CD4-positive, CD25-positive, alpha-beta regulatory T cell (primary cell): ENCODE measurements around the gene PAQR5. TPM values are rescaled to one million over a fixed set of nuclear protein-coding genes. Genes with fewer than 3 reads are reported as not detected.

Source experiments
- ATAC-seq, 2 donors: fragments of 150-1000 bp; cut with Tn5 transposase; one replicate each; pipeline ENCODE4 v1.10.0; 2021; ENCODE audit warnings: low read depth in 2 of 2, moderate number of reproducible peaks in 2 of 2, moderate library complexity in 1 of 2
- DNase-seq, 3 donors: peaks; one replicate each; pipeline versions ENCODE4 v3.0.0 to v3.0.0-alpha.2; 2012 to 2022; ENCODE audit warnings: mixed read lengths in 1 of 3
- H3K27ac ChIP-seq: one replicate; pipeline ENCODE4 v1.7.0; 2013; ENCODE audit warnings: mild to moderate bottlenecking, low read length; ENCODE audit not compliant: insufficient read depth, poor library complexity, severe bottlenecking
- H3K27me3 ChIP-seq: one replicate; pipeline ENCODE4 v1.7.0; 2013; ENCODE audit warnings: low read length; ENCODE audit not compliant: control insufficient read depth, insufficient read depth
- H3K36me3 ChIP-seq: one replicate; pipeline ENCODE4 v1.7.0; 2013; ENCODE audit warnings: mild to moderate bottlenecking, low read length, moderate library complexity; ENCODE audit not compliant: control insufficient read depth, insufficient read depth
- H3K4me1 ChIP-seq: 2 replicates; pipeline ENCODE4 v1.7.0; 2013; ENCODE audit warnings: mild to moderate bottlenecking, low read length; ENCODE audit not compliant: insufficient read depth, control insufficient read depth, poor library complexity, severe bottlenecking
- H3K4me3 ChIP-seq: one replicate; pipeline ENCODE4 v1.7.0; 2013; ENCODE audit warnings: low read depth, mild to moderate bottlenecking, low read length, moderate library complexity
- H3K9me3 ChIP-seq, 2 experiments: 1 replicate in 1 of 2; 2 replicates in 1 of 2; pipeline ENCODE4 v1.7.0; 2013; ENCODE audit warnings: low read length in 2 of 2, mild to moderate bottlenecking in 1 of 2, moderate library complexity in 1 of 2; ENCODE audit not compliant: control insufficient read depth in 2 of 2
- H3K27ac Mint-ChIP-seq, 3 donors: one replicate each; pipeline ENCODE4 v1.8.0; 2020 to 2022; ENCODE audit warnings: mild to moderate bottlenecking in 3 of 3, mixed read lengths in 3 of 3, moderate library complexity in 2 of 3
- H3K27me3 Mint-ChIP-seq: one replicate; pipeline ENCODE4 v1.8.0; 2022; ENCODE audit warnings: mild to moderate bottlenecking, mixed read lengths
- H3K36me3 Mint-ChIP-seq: one replicate; pipeline ENCODE4 v1.8.0; 2020; ENCODE audit warnings: mixed read lengths
- H3K4me1 Mint-ChIP-seq, 4 donors: one replicate each; pipeline ENCODE4 v1.8.0; 2020 to 2022; ENCODE audit warnings: mixed read lengths in 4 of 4, mild to moderate bottlenecking in 1 of 4
- H3K4me3 Mint-ChIP-seq, 4 donors: one replicate each; pipeline ENCODE4 v1.8.0; 2020 to 2022; ENCODE audit warnings: mild to moderate bottlenecking in 4 of 4, mixed read lengths in 4 of 4, moderate library complexity in 3 of 4
- H3K9me3 Mint-ChIP-seq, 7 donors: one replicate each; pipeline ENCODE4 v1.8.0; 2020 to 2022; ENCODE audit warnings: mixed read lengths in 7 of 7, mild to moderate bottlenecking in 3 of 7, moderate library complexity in 2 of 7
- polyA plus RNA-seq, 4 donors: library from polyadenylated mRNA; unstranded; fragments of 300-500 nt; fragmentation: Illumina TruSeq; gene quantifications; one replicate each; pipeline ENCODE4 v1.2.3, GENCODE V29; 2021
- total RNA-seq: library from RNA; stranded (reverse); gene quantifications from one replicate; pipeline ENCODE4 v1.2.3, GENCODE V29; 2022

Gene PAQR5
- total and polyA plus RNA-seq, 5 donors from 2014 or later: not detected

DNA sequence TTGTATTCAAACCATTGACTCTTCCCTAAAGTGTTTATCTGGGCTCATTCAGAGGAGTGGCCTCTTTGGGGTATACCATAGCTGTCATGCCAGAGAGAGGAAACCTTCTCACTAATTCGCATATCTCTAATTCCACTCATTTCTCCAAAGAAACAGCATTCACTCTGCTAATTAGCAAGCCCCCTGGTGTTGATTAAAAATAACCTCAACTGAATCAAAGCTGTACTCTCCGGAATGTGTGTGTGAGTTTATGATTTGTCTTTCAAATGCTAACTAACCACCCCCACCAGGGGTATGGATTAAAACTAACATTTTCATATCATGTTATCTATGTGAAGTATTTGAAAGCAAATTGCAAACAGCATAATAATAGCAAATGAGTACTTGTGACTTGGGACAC, 45.5 kb downstream of the PAQR5 start:
- DNase-seq (no peak), ATAC-seq (no peak)
- Histone ChIP-seq H3K4me3 (no peak overlapping the region), H3K36me3 (no peaks in the 10 kb centered on the region), H3K27me3 (no peaks in the 10 kb centered on the region), H3K4me1 (no peaks in the 10 kb centered on the region), H3K9me3 (no peaks in the 10 kb centered on the region), H3K27ac (no peak overlapping the region)
- H3K4me3 Mint-ChIP-seq: no peak overlapping the region
- no peak overlapping the region for H3K27ac Mint-ChIP-seq
- no peaks in the 10 kb centered on the region for H3K4me1 Mint-ChIP-seq
- H3K27me3 Mint-ChIP-seq: peaks cover 11% of the 10 kb centered on the region
- H3K36me3 Mint-ChIP-seq: no peaks in the 10 kb centered on the region
- peaks cover 0 to under 1% (median 0%) of the 10 kb centered on the region in 7 donors for H3K9me3 Mint-ChIP-seq

GRCh38 chr15:69346112-69346511, 47.4 kb downstream of the PAQR5 start:
- no peak overlapping the region for H3K27ac ChIP-seq
- DNase-seq (no peak), ATAC-seq (no peak)
- H3K27ac Mint-ChIP-seq: no peak overlapping the region
- no peaks in the 10 kb centered on the region for H3K27me3 ChIP-seq
- peaks cover 5% of the 10 kb centered on the region for H3K27me3 Mint-ChIP-seq
- H3K9me3 ChIP-seq: no peaks in the 10 kb centered on the region
- no peak overlapping the region for H3K4me3 Mint-ChIP-seq
- H3K36me3 Mint-ChIP-seq: no peaks in the 10 kb centered on the region
- H3K9me3 Mint-ChIP-seq: peaks cover 0 to 1% (median 0%) of the 10 kb centered on the region in 7 donors
- H3K4me1 ChIP-seq: no peaks in the 10 kb centered on the region
- no peak overlapping the region for H3K4me3 ChIP-seq
- no peaks in the 10 kb centered on the region for H3K36me3 ChIP-seq
- H3K4me1 Mint-ChIP-seq: no peaks in the 10 kb centered on the region

DNA sequence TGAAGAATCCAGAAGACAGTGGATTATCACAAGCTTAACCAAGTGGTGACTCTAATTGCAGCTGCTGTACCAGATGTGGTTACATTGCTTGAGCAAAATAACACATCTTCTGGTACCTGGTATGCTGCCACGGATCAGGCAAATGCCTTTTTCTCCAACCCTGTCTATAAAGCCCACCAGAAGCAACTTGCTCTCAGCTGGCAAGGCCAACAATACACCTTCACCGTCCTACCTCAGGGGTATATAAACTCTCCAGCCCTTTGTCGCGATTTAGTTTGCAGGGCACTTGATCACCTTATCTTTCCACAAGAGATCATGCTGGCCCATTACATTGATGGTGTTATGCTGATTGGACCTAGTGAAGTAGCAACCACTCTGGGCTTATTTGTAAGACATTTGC, 52.6 kb downstream of the PAQR5 start:
- Histone ChIP-seq H3K27ac (no peak overlapping the region), H3K4me3 (no peak overlapping the region), H3K4me1 (no peaks in the 10 kb centered on the region), H3K9me3 (no peaks in the 10 kb centered on the region), H3K36me3 (no peaks in the 10 kb centered on the region), H3K27me3 (no peaks in the 10 kb centered on the region)
- no peak overlapping the region for H3K4me3 Mint-ChIP-seq
- peaks cover 0 to 4% (median 0%) of the 10 kb centered on the region in 7 donors for H3K9me3 Mint-ChIP-seq
- H3K27ac Mint-ChIP-seq: no peak overlapping the region
- H3K36me3 Mint-ChIP-seq: no peaks in the 10 kb centered on the region
- DNase-seq: no peak
- H3K27me3 Mint-ChIP-seq: peaks cover 11% of the 10 kb centered on the region
- no peak for ATAC-seq
- H3K4me1 Mint-ChIP-seq: no peaks in the 10 kb centered on the region

DNA sequence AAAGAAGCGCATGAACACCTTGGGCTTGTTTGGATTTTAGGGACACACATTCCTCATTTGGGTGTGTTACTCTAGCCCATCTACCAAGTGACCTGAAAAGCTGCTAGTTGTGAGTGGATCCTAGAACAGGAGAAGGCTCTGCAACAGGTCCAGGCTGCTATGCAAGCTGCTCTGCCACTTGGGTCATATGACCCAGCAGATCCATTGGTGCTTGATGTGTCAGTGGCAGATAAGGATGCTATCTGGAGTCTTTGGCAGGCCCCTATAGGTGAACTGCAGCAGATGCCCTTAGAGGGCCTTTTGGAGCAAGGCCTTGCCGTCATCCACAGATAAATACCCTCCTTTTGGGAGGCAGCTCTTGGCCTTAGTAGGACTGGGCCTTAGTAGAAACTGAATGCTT, 53.2 kb downstream of the PAQR5 start:
- Mint-ChIP-seq H3K27ac (no peak overlapping the region), H3K27me3 (peaks cover 11% of the 10 kb centered on the region), H3K36me3 (no peaks in the 10 kb centered on the region), H3K4me3 (no peak overlapping the region), H3K4me1 (no peaks in the 10 kb centered on the region), H3K9me3 (peaks cover 0 to 4% (median 0%) of the 10 kb centered on the region in 7 donors)
- ATAC-seq: no peak
- no peak overlapping the region for H3K27ac ChIP-seq
- no peaks in the 10 kb centered on the region for H3K9me3 ChIP-seq
- no peaks in the 10 kb centered on the region for H3K36me3 ChIP-seq
- H3K4me1 ChIP-seq: no peaks in the 10 kb centered on the region
- no peak overlapping the region for H3K4me3 ChIP-seq
- H3K27me3 ChIP-seq: no peaks in the 10 kb centered on the region
- DNase-seq: no peak

DNA sequence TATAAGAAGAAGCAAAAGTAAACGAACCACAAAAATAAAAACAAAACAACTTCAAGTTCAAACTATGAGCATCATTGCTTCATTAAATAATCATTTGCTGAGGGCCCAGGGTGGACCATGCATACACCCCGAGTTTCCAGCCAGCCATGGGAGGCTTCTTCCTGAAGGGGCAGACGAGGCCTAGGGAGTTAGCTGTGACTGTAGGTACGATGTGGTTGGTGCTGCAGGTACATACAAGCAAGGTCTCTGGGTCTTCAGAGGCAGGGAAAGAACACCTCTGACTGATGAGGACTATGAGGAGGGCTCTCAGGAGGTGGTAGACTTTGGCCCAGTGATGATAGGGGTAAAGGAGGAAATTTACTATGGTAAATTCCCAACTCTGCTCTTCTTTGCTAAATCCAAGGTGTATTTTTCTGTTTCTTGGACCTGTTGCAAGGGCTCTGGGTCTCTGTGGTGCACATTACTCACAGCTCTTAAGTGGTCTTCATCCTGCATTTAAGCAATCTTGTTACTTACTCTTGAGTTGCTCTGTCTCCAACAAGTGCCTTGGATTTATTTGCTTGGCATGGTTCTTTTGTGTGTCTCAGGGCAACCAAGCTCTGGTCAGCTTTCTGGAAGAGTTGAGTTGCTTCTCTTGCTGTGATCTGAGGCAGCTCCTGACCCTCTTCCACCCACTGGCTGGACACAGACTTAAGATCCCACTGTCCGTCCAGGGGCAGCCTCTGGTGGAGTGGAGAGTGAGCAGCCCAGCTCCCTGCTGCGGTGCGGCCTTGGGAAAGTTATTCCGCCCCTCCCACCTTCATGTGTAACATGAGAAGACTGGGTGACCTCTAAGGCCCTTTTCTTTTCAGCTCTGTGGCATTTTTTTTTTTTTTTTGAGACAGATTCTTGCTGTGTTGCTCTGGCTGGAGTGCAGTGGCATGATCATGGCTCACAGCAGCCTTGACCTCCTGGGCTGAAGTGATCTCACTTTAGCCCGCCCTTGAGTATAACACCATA, 59.4 kb downstream of the PAQR5 start:
- Histone ChIP-seq H3K9me3 (no peaks in the 10 kb centered on the region), H3K4me1 (no peaks in the 10 kb centered on the region), H3K4me3 (no peak overlapping the region), H3K27ac (no peak overlapping the region), H3K36me3 (no peaks in the 10 kb centered on the region), H3K27me3 (no peaks in the 10 kb centered on the region)
- no peak overlapping the region for H3K4me3 Mint-ChIP-seq
- ATAC-seq (no peak), DNase-seq (no peak)
- no peaks in the 10 kb centered on the region for H3K36me3 Mint-ChIP-seq
- no peaks in the 10 kb centered on the region for H3K4me1 Mint-ChIP-seq
- no peak overlapping the region for H3K27ac Mint-ChIP-seq
- H3K27me3 Mint-ChIP-seq: peaks cover 14% of the 10 kb centered on the region
- H3K9me3 Mint-ChIP-seq: peaks cover 0 to 3% (median 0%) of the 10 kb centered on the region in 7 donors

- Mint-ChIP-seq H3K9me3 (peaks cover 0 to 3% (median 0%) of the 10 kb centered on the region in 7 donors), H3K4me3 (no peak overlapping the region), H3K36me3 (no peaks in the 10 kb centered on the region), H3K4me1 (no peaks in the 10 kb centered on the region), H3K27ac (no peak overlapping the region), H3K27me3 (peaks cover 14% of the 10 kb centered on the region)
- no peak for ATAC-seq
- Histone ChIP-seq H3K4me3 (no peak overlapping the region), H3K4me1 (no peaks in the 10 kb centered on the region), H3K9me3 (no peaks in the 10 kb centered on the region), H3K27me3 (no peaks in the 10 kb centered on the region), H3K36me3 (no peaks in the 10 kb centered on the region), H3K27ac (no peak overlapping the region)
- DNase-seq: no peak
Observed at GRCh38 chr15:69358850-69359249, 60.1 kb downstream of the PAQR5 start.

DNA sequence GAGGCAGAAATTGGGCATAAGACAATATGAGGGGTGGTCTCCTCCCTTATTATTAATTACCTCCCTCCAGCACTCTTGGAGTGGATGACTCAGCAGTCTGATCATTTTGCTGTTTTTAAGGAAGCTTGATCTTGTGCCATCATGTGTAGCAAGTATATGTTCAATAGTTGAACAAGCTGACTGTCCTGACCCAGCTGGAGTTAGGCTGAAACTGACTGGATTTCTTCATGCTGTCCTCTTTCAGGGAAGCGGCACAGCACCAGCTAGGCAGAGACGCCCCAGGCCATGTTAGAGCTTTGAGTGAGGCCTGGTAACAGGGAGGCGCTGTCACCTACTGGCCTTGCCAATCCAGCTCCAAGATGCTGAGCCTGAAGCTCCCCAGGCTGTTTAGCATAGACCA, 61.0 kb downstream of the PAQR5 start:
- ATAC-seq: no peak
- Mint-ChIP-seq H3K27ac (no peak overlapping the region), H3K9me3 (no peaks in the 10 kb centered on the region)

DNA sequence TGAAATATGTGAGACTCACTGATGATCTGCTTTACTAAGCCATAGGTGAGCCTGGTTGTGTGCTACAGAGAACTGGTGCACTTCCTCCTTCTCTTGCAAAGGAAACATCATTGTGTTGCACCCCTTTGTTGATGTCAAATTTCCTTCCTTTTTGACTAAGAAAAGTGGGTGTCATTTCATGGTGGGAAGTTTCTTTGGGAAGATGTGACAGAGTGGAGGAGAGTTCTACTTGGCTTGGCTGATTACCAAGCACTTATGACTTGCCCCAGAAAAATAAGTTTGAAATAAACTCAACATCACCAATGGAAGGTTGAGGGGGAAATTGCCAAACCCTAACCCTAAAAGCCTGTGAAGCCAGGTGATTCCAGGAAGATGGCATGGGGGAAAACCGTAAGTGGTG, 61.9 kb downstream of the PAQR5 start:
- Histone ChIP-seq H3K9me3 (no peaks in the 10 kb centered on the region), H3K36me3 (no peaks in the 10 kb centered on the region), H3K4me3 (no peak overlapping the region), H3K27ac (no peak overlapping the region), H3K27me3 (no peaks in the 10 kb centered on the region), H3K4me1 (no peaks in the 10 kb centered on the region)
- Mint-ChIP-seq H3K27ac (no peak overlapping the region), H3K36me3 (no peaks in the 10 kb centered on the region), H3K9me3 (peaks cover 0 to 2% (median 0%) of the 10 kb centered on the region in 7 donors), H3K27me3 (peaks cover 14% of the 10 kb centered on the region), H3K4me1 (no peaks in the 10 kb centered on the region), H3K4me3 (no peak overlapping the region)
- DNase-seq (no peak), ATAC-seq (no peak)

More for the DNA sequence above, 61.0 kb downstream of the PAQR5 start:
- H3K36me3 ChIP-seq: no peaks in the 10 kb centered on the region
- H3K27ac ChIP-seq: no peak overlapping the region
- Mint-ChIP-seq H3K4me3 (no peak overlapping the region), H3K27me3 (peaks cover 14% of the 10 kb centered on the region), H3K4me1 (no peaks in the 10 kb centered on the region), H3K36me3 (no peaks in the 10 kb centered on the region)
- no peak overlapping the region for H3K4me3 ChIP-seq
- H3K9me3 ChIP-seq: no peaks in the 10 kb centered on the region
- no peak for DNase-seq
- H3K4me1 ChIP-seq: no peaks in the 10 kb centered on the region
- no peaks in the 10 kb centered on the region for H3K27me3 ChIP-seq
